C1 segment of cervical spinal cord (tissue), 14 donors: ENCODE data around the gene OCIAD1.
"Not testable (repeated sequence)": the region's sequence is repeated elsewhere in the genome, so short reads cannot be mapped to it uniquely, and the experiment has no call there.

Experiments used
- DNase-seq, 14 donors: peaks; one replicate each; lab custom pipeline; 2025; lab: John Stamatoyannopoulos, UW

Gene OCIAD1

DNA sequence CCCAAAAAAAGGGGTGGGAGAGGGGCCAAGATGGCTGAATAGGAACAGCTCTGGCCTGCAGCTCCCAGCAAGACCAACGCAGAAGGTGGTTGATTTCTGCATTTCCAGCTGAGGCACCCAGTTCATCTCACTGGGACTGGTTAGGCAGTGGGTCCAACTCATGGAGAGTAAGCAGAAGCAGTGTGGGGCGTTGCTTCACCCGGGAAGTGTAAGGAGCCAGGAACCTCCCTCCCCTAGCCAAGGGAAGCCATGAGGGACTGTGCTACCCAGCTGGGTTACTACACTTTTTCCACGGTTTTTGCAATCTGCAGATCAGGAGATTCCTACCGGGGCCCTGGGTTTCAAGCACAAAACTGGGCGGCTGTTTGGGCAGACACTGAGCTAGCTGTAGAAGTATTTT lies 13.9 kb upstream of the OCIAD1 start:
- no peak for DNase-seq

DNA sequence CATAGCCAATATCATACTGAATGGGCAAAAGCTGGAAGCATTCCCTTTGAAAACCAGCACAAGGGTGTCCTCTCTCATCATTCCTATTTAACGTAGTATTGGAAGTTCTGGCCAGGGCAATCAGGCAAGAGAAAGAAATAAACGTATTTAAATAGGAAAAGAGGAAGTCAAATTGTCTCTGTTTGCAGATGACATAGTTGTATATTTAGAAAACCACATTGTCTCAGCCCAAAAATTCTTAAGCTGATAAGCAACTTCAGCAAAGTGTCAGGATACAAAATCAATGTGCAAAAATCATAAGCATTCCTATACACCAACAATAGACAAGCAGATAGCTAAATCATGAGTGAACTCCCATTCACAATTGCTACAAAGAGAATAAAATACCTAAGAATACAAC lies 9.5 kb upstream of the OCIAD1 start:
- not testable (repeated sequence) for DNase-seq

- no peak for DNase-seq
These were observed 3.3 kb upstream of the OCIAD1 start for GRCh38 chr4:48827622-48828021.

DNA sequence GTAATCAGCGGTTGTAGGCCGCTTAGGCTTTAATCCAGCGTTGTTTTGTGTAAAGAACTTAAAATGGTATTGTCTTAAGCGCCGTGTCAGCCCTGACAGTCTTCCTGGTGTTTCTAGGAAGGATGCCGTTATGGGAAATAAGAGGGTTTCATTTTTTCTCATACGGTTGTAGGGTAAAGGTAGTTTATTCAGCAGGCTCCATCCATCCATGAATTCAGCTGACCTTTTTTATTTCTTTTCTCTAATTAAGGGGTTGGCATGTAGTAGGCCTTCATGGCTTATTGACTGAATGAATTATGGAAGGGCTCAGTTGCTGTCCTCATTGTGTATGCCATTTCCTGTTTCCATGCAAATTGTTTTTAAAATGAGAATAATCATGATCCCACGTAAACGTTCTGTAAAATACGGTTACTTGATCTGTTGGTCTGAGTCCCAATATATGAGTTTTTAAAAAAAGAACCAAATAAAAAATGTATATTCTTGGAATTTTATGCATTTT lies 693 bp downstream of the OCIAD1 start:
- no peak for DNase-seq

GRCh38 chr4:48832571-48832970 lies 1.7 kb downstream of the OCIAD1 start:
- no peak for DNase-seq

DNA sequence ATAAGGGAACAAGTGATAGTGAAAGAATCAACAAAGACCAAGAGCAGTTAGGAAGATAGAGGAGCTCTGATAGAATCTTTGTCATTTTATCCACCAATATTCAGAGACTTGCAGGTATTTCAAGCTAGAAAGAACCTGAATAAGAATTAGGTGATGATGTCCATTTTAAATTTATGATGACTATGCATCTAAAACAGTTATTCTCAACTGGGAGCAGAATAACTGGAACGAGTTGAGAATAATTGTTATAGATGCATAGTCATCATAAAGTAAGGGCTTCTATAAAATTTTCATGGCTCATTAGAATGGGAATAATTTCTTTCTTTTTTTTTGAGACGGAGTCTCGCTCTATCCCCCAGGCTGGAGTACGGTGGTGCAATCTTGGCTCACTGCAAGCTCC lies 5.8 kb downstream of the OCIAD1 start:
- DNase-seq = no peak

GRCh38 chr4:48841045-48841827 lies 10.3 kb downstream of the OCIAD1 start:
- no peak for DNase-seq

GRCh38 chr4:48844843-48845242 lies 14.0 kb downstream of the OCIAD1 start:
- DNase-seq = no peak

GRCh38 chr4:48848799-48849198 lies 17.9 kb downstream of the OCIAD1 start:
- not testable (repeated sequence) for DNase-seq

DNA sequence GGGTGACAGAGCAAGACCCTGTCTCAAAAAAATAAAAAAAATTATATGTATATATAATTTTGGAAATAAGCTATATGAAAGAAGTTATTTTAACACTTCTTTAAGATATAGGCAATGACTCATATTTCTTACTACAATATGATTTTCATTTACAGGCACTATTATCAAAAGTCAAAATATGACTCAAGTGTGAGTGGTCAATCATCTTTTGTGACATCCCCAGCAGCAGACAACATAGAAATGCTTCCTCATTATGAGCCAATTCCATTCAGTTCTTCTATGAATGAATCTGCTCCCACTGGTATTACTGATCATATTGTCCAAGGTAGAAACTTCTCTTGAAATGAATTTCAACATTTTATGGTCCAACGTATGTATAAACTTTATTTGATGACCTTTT lies 20.8 kb downstream of the OCIAD1 start:
- no peak for DNase-seq

DNA sequence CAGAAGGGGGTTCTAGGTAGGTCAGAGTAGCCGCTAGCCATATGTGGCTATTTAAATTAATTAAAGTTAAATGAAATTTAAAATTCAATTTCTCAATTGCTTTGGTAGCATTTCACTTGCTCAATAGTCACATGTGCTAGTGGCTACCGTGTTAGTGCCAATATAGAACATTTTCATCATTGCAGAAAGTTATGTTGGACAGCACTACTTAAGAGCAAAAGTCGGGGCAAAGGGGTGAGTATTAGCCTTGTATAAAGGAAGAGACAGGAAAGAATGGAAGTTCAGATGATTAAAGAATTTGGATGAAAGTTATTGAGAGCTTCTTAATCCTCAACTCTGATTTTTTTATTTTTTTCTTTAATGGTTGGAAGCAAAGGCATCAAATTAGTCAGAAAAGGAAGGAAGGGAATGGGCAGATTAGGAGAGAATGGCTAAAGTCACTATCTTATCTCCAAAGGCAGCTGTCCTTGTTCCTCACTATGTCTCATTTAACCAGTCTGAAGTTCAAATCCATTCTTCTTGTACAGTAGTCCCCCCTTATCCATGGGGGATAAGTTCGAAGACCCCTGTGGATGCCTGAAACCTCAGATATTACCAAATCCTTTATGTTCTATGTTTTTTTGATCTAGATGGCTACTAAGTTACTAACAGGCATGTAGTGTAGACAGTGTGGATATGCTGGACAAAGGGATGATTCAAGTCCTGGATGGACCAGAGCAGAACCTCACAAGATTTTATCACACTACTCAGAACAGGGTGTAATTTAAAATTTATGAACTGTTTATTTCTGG lies 22.9 kb downstream of the OCIAD1 start:
- no peak for DNase-seq

DNA sequence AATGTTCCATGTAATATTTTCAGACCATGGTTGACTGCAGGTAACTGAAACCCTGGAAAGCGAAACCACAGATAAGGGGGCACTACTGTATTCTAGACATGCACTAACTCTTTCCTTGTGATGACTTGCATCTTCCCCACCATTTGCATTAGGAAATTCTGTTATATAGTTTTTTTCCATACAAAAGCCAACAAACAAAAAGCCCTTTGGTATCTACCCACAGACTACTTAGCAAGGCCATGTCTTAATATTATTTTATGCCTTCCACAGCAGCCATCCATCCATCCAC lies 23.5 kb downstream of the OCIAD1 start:
- DNase-seq = no peak

- no peak for DNase-seq
These were observed 24.1 kb downstream of the OCIAD1 start for GRCh38 chr4:48854982-48855381.

DNA sequence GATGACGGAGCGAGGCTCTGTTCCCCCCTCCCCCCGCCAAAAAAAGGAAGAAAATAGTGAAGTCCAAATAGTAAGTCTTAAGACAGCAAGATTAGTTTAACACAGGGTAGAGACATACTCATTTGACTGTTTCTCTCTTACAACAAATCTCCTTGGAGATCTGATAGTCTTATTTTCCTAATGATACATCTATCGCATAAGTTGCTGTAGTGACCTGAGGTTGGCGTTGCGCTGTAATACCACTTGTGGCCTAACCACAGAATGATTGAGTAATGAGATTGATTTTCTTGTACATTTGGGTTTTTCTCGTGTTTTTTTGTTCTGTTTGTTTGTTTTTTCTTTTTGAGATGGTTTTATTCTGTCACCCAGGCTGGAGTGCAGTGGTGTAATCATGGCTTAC lies 27.2 kb downstream of the OCIAD1 start:
- DNase-seq = no peak

DNA sequence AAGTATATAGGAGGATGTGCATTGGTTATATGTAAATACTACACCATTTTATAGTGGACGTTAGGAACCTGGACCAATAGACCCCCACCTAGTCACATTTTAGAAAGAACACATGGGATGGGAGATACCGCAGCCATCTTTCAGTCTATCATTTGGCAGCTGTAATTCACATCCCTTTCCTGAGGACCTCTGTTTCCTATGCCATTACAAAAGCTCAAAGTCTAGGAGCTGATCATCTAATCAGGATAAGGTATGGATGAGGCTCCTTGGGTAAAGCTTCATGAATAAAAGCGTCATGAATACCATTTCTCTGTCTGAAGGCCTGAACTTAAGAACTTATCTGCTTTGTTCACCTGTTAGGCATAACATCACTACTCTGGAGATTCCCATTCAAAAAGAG lies 31.1 kb downstream of the OCIAD1 start:
- DNase-seq = no peak

DNA sequence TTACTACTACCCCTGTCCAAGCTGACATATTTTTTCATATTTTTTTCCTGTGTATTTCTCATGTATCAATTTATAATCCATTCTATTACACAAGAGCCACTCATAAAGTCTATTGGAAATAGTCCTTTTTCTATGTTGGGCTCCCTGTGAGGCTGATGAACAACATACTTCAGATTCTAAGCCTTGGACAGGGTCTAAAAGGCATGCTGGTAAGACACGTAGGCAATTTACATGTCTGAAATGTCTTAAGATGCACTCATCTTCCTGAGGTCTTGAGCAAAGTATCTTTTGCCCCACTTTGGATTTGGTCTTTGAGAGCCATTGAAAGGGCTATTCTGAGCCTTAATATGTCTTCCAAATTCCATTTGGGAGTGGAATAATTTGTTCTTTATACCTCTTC lies 31.8 kb downstream of the OCIAD1 start:
- no peak for DNase-seq

DNA sequence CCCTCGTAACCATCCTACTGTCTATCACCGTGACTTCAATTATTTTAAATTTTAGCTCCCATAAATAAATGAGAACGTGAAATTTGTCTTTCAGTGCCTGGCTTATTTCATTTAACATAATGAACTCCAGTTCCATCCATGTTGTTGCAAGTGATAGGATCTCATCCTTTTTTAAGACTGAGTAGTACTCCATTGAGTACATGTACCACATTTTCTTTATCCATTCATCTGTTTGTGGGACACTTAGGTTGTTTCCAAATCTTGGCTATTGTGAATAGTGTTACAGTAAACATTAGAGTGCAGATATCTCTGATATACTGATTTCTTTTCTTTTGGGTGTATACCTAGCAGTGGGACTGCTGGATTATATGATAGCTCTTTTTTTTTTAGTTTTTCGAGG lies 32.8 kb downstream of the OCIAD1 start:
- DNase-seq = no peak

DNA sequence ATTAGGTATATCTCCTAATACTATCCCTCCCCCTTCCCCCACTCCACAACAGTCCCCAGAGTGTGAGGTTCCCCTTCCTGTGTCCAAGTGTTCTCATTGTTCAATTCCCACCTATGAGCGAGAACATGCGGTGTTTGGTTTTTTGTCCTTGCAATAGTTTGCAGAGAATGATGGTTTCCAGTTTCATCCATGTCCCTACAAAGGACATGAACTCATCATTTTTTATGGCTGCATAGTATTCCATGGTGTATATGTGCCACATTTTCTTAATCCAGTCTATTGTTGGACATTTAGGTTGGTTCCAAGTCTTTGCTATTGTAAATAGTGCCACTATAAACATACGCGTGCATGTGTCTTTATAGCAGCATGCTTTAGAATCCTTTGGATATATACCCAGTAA lies 33.8 kb downstream of the OCIAD1 start:
- DNase-seq = not testable (repeated sequence)

DNA sequence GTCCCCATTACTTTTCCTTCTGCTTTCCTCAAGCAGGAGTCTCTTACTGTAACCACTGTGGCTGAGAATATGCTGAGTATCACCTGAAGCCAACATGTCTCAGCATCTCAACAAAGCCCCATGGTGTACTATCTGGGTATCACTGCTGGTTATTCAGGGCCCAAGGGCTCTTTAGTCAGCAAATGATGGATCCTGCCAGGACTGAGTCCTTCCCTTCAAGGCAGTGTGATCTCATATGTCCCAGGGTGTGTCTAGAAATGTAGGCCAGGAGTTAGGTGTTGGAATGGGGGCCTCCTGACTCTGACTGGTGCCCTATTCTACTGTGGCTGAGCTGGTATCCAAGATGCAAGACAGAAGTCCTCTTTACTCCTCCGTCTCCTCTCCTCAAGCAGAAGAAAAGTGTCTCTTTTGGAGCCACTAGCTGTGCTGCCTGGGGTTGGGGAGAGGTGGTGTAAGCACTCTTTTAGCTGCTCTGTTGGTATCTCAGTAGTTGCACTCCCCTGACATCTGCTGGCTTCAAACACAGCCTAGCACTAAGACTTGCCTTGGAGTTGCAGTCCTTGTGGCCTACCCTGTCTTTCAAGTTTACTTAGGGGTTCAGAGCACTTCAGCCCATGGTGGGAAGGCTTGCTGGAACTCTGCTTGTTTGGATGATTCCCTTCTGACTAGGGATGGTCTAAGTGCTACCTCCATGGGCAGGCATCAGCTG lies 47.1 kb downstream of the OCIAD1 start:
- peak in 1 of 14 donors; percentile 4 for DNase-seq

- no peak for DNase-seq
These were observed 48.9 kb downstream of the OCIAD1 start for GRCh38 chr4:48879561-48880442.

- not testable (repeated sequence) for DNase-seq
These were observed 50.8 kb downstream of the OCIAD1 start for GRCh38 chr4:48881646-48882045.
